PC-9 (cell line): ENCODE results near the gene FAM131B.

Experiments
- EZH2 ChIP-seq: fragments of 200-600 bp; sonication (generic); IDR thresholded peaks from 2 replicates; pipeline ENCODE4 v1.8.0; 2017; ENCODE audit warnings: antibody characterized with exemption, low read depth
- TF ChIP-seq, protein P1 (sequence below): fragments of 200-600 bp; sonication (generic); conservative IDR thresholded peaks from 2 replicates; pipeline ENCODE4 v1.6.1; 2017; ENCODE audit warnings: mixed run types, antibody characterized with exemption, mild to moderate bottlenecking, moderate library complexity

DNA sequence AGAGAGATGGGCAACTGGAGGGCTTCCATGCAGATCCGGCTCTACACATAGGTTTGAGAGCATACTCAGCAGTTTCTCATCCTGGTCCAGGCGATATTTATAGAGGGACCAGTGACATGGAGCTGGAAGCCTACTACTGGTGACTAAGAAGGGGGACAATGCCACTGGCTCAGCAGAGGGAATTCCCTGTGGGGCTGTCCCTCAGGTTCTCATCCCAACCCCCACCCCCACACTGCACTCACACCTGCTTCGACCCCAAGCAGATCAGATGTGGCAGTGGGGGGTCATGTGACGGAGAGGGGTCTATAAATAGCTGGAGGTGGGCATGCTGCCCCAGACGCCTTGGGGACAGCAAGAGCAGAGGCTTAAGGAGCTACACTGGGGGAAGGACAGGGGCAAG is 46.7 kb downstream of the FAM131B start, which contains the start of gene CLCN1:
- TF ChIP-seq, protein P1, sequence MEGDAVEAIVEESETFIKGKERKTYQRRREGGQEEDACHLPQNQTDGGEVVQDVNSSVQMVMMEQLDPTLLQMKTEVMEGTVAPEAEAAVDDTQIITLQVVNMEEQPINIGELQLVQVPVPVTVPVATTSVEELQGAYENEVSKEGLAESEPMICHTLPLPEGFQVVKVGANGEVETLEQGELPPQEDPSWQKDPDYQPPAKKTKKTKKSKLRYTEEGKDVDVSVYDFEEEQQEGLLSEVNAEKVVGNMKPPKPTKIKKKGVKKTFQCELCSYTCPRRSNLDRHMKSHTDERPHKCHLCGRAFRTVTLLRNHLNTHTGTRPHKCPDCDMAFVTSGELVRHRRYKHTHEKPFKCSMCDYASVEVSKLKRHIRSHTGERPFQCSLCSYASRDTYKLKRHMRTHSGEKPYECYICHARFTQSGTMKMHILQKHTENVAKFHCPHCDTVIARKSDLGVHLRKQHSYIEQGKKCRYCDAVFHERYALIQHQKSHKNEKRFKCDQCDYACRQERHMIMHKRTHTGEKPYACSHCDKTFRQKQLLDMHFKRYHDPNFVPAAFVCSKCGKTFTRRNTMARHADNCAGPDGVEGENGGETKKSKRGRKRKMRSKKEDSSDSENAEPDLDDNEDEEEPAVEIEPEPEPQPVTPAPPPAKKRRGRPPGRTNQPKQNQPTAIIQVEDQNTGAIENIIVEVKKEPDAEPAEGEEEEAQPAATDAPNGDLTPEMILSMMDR = no peak
- no peak for TF ChIP-seq EZH2
